GM23338 (cell line): ENCODE data around the gene FSIP1. TPM values are rescaled to one million over a fixed set of nuclear protein-coding genes. Genes with fewer than 3 reads are reported as not detected.

ENCODE experiments used
- ATAC-seq: fragments of 200-7000 bp; cut with Tn5 transposase; 3 replicates; pipeline ENCODE4 v1.9.1; 2020
- DNase-seq: peaks from one replicate; pipeline ENCODE4 v3.0.0-alpha.2; 2015; ENCODE audit warnings: low spot score
- H2AFZ ChIP-seq: fragments of 200-600 bp; sonication (generic); 2 replicates; pipeline ENCODE4 v1.8.0; 2016; ENCODE audit warnings: antibody characterized with exemption, mild to moderate bottlenecking, moderate library complexity
- H3F3A ChIP-seq: fragments of 200-600 bp; sonication (generic); replicated peaks from 2 replicates; pipeline ENCODE4 v1.8.0; 2017; ENCODE audit warnings: antibody characterized with exemption, mixed run types, low read depth
- H3K27ac ChIP-seq: fragments of 200-600 bp; sonication (generic); 2 replicates; pipeline ENCODE4 v1.6.1; 2016; ENCODE audit warnings: low read depth
- H3K27me3 ChIP-seq: fragments of 200-600 bp; sonication (generic); 2 replicates; pipeline ENCODE4 v1.8.0; 2016; ENCODE audit warnings: mild to moderate bottlenecking, mixed run types, moderate library complexity; ENCODE audit not compliant: insufficient read depth
- H3K36me3 ChIP-seq: fragments of 200-600 bp; sonication (generic); 2 replicates; pipeline ENCODE4 v1.8.0; 2016; ENCODE audit warnings: mild to moderate bottlenecking; ENCODE audit not compliant: insufficient read depth
- H3K4me1 ChIP-seq: fragments of 200-600 bp; sonication (generic); 2 replicates; pipeline ENCODE4 v1.8.0; 2016; ENCODE audit warnings: mild to moderate bottlenecking, moderate library complexity; ENCODE audit not compliant: insufficient read depth
- H3K4me2 ChIP-seq: fragments of 200-600 bp; sonication (generic); 2 replicates; pipeline ENCODE4 v1.7.1; 2017; ENCODE audit warnings: mixed run types
- H3K4me3 ChIP-seq: fragments of 200-600 bp; sonication (generic); 2 replicates; pipeline ENCODE4 v1.6.1; 2016; ENCODE audit warnings: mixed run types
- H3K79me2 ChIP-seq: fragments of 200-600 bp; sonication (generic); replicated peaks from 2 replicates; pipeline ENCODE4 v1.8.0; 2017; ENCODE audit warnings: mild to moderate bottlenecking; ENCODE audit not compliant: insufficient read depth
- H3K9me2 ChIP-seq: fragments of 200-600 bp; sonication (generic); 2 replicates; pipeline ENCODE4 v1.8.0; 2017; ENCODE audit not compliant: insufficient read depth
- H4K20me1 ChIP-seq: fragments of 200-600 bp; sonication (generic); replicated peaks from 2 replicates; pipeline ENCODE4 v1.8.0; 2017; ENCODE audit warnings: mild to moderate bottlenecking; ENCODE audit not compliant: insufficient read depth
- H3K27ac Mint-ChIP-seq: 2 replicates; pipeline ENCODE4 v1.8.0; 2020; ENCODE audit warnings: inconsistent platforms, mild to moderate bottlenecking, moderate library complexity, mixed read lengths
- H3K27me3 Mint-ChIP-seq: 3 replicates; pipeline ENCODE4 v1.8.0; 2022; ENCODE audit warnings: low read depth, mild to moderate bottlenecking, moderate library complexity, mixed read lengths, inconsistent platforms; ENCODE audit not compliant: insufficient read depth, poor library complexity
- H3K36me3 Mint-ChIP-seq: 3 replicates; pipeline ENCODE4 v1.8.0; 2021; ENCODE audit warnings: low read depth, mild to moderate bottlenecking, inconsistent platforms, moderate library complexity, mixed read lengths
- H3K4me1 Mint-ChIP-seq: 3 replicates; pipeline ENCODE4 v1.8.0; 2020; ENCODE audit warnings: mild to moderate bottlenecking, inconsistent platforms, mixed read lengths
- H3K4me3 Mint-ChIP-seq: 3 replicates; pipeline ENCODE4 v1.8.0; 2021; ENCODE audit warnings: moderate library complexity, mild to moderate bottlenecking, inconsistent platforms, mixed read lengths
- H3K9me3 Mint-ChIP-seq: 3 replicates; pipeline ENCODE4 v1.8.0; 2020; ENCODE audit warnings: moderate library complexity, mild to moderate bottlenecking, inconsistent platforms, mixed read lengths
- CREB1 ChIP-seq: fragments of 250-450 bp; sonication (Bioruptor Pico); IDR thresholded peaks from 2 replicates; pipeline ENCODE4 v1.5.0; 2020; ENCODE audit warnings: low read depth, mild to moderate bottlenecking, moderate library complexity
- CTCF ChIP-seq, 2 experiments: fragments of 200-600 bp in 1 of 2; sonication (generic) in 1 of 2; conservative IDR thresholded peaks; 2 replicates each; pipeline versions ENCODE4 v1.5.1 to v1.6.1; 2016 to 2017; ENCODE audit warnings: antibody characterized with exemption in 2 of 2, low read depth in 2 of 2, mild to moderate bottlenecking in 2 of 2, moderate library complexity in 1 of 2
- EZH2 ChIP-seq: fragments of 200-600 bp; sonication (generic); IDR thresholded peaks from one replicate; pipeline ENCODE4 v1.8.0; 2017; ENCODE audit warnings: antibody characterized with exemption, mild to moderate bottlenecking, low read depth; ENCODE audit not compliant: unreplicated experiment
- EZH2phosphoT487 ChIP-seq: fragments of 200-600 bp; sonication (generic); IDR thresholded peaks from one replicate; pipeline ENCODE4 v1.8.1; 2018; ENCODE audit warnings: antibody characterized with exemption; ENCODE audit not compliant: unreplicated experiment
- JUNB ChIP-seq: IDR thresholded peaks from one replicate; pipeline ENCODE4 v1.6.1; 2016; ENCODE audit warnings: antibody characterized with exemption; ENCODE audit not compliant: unreplicated experiment
- NANOG ChIP-seq: IDR thresholded peaks from 2 replicates; pipeline ENCODE4 v1.6.1; 2016; ENCODE audit warnings: antibody characterized with exemption, borderline replicate concordance
- POLR2AphosphoS5 ChIP-seq: IDR thresholded peaks from 2 replicates; pipeline ENCODE4 v1.6.1; 2016; ENCODE audit warnings: antibody characterized with exemption, low read depth
- STAT1 ChIP-seq: IDR thresholded peaks from one replicate; pipeline ENCODE4 v1.6.1; 2016; ENCODE audit warnings: antibody characterized with exemption; ENCODE audit not compliant: unreplicated experiment
- ZNF114 ChIP-seq: fragments of 250-450 bp; sonication (Bioruptor Pico); IDR thresholded peaks from 2 replicates; pipeline ENCODE4 v1.5.0; 2020; ENCODE audit warnings: mild to moderate bottlenecking, moderate library complexity
- ZNF331 ChIP-seq: fragments of 250-450 bp; sonication (Bioruptor Pico); IDR thresholded peaks from 2 replicates; pipeline ENCODE4 v1.5.0; 2020; ENCODE audit warnings: low read depth, mild to moderate bottlenecking, moderate library complexity
- polyA plus RNA-seq: library from polyadenylated mRNA; unstranded; fragments of >200 nt; fragmentation: Nextera tagmentation; extraction: Ambion mirVana; gene quantifications from 2 replicates; pipeline ENCODE4 v1.2.1, GENCODE V29; 2016
- total RNA-seq: library from RNA; depleted of rRNA; stranded (reverse); fragments of >200 nt; shearing (Covaris generic); gene quantifications from 2 replicates; pipeline ENCODE4 v1.2.3, GENCODE V29; 2014
- TF ChIP-seq, protein P1 (sequence below): IDR thresholded peaks from 2 replicates; pipeline ENCODE4 v1.6.1; 2016; ENCODE audit warnings: antibody characterized with exemption
- TF ChIP-seq, protein P2 (sequence below): fragments of 250-450 bp; sonication (Bioruptor Pico); IDR thresholded peaks from 2 replicates; pipeline ENCODE4 v1.5.0; 2020; ENCODE audit warnings: mild to moderate bottlenecking, moderate library complexity
- TF ChIP-seq, protein P3 (sequence below): IDR thresholded peaks from one replicate; pipeline ENCODE4 v1.6.1; 2018; ENCODE audit warnings: antibody characterized with exemption; ENCODE audit not compliant: unreplicated experiment

The FSIP1 gene
- total and polyA plus RNA-seq, 2 experiments from 2014 or later, result 0.92 to 2.1 TPM

DNA sequence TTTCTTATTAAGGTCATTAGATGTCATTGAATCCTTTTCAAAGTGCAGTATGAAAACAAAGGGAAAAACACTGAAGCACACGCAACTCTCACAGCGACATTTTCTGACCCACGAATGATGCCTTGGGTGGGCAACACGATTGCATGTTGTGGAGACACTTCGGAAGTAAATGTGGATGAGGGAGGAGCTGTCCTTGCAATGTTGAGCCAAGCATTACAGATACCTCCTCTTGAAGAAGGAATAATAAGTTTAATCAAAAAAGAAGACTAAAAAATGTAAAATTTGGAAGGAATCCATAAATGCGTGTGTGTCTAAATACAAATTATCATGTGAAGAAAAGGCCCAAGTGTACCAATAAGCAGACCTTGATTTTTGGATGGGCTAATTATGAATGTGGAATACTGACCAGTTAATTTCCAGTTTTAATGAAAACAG is 184.9 kb downstream of the FSIP1 start:
- peaks cover 11% of the 10 kb centered on the region; the same call in 2 of the 3 replicates for H3K4me1 Mint-ChIP-seq
- no peak overlapping the region for H3K4me3 Mint-ChIP-seq
- H3K4me2 ChIP-seq, result no peak overlapping the region
- H3F3A ChIP-seq, result no peaks in the 10 kb centered on the region
- H3K79me2 ChIP-seq, result no peaks in the 10 kb centered on the region
- DNase-seq (no peak), ATAC-seq (no peak)
- peaks cover 38% of the 10 kb centered on the region for H3K36me3 ChIP-seq
- no peak overlapping the region for H3K27ac Mint-ChIP-seq
- no peak overlapping the region for H2AFZ ChIP-seq
- H3K27me3 Mint-ChIP-seq, result no peaks in the 10 kb centered on the region
- H3K9me2 ChIP-seq, result no peaks in the 10 kb centered on the region
- no peaks in the 10 kb centered on the region for H4K20me1 ChIP-seq
- no peak for TF ChIP-seq NANOG
- TF ChIP-seq ZNF331 (CRISPR knock-in tag), result no peak
- no peak for TF ChIP-seq POLR2AphosphoS5
- TF ChIP-seq JUNB, result no peak
- no peak for TF ChIP-seq EZH2phosphoT487
- TF ChIP-seq EZH2, result no peak
- TF ChIP-seq CTCF (conservative IDR thresholded peaks at IDR 0.05; ENCODE audit: low read depth in 2 of 2), result no peak
- TF ChIP-seq STAT1, result no peak
- no peak for TF ChIP-seq ZNF114 (CRISPR knock-in tag)
- TF ChIP-seq, protein P1, sequence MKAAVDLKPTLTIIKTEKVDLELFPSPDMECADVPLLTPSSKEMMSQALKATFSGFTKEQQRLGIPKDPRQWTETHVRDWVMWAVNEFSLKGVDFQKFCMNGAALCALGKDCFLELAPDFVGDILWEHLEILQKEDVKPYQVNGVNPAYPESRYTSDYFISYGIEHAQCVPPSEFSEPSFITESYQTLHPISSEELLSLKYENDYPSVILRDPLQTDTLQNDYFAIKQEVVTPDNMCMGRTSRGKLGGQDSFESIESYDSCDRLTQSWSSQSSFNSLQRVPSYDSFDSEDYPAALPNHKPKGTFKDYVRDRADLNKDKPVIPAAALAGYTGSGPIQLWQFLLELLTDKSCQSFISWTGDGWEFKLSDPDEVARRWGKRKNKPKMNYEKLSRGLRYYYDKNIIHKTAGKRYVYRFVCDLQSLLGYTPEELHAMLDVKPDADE, result no peak
- TF ChIP-seq CREB1 (CRISPR knock-in tag), result no peak
- TF ChIP-seq, protein P2, sequence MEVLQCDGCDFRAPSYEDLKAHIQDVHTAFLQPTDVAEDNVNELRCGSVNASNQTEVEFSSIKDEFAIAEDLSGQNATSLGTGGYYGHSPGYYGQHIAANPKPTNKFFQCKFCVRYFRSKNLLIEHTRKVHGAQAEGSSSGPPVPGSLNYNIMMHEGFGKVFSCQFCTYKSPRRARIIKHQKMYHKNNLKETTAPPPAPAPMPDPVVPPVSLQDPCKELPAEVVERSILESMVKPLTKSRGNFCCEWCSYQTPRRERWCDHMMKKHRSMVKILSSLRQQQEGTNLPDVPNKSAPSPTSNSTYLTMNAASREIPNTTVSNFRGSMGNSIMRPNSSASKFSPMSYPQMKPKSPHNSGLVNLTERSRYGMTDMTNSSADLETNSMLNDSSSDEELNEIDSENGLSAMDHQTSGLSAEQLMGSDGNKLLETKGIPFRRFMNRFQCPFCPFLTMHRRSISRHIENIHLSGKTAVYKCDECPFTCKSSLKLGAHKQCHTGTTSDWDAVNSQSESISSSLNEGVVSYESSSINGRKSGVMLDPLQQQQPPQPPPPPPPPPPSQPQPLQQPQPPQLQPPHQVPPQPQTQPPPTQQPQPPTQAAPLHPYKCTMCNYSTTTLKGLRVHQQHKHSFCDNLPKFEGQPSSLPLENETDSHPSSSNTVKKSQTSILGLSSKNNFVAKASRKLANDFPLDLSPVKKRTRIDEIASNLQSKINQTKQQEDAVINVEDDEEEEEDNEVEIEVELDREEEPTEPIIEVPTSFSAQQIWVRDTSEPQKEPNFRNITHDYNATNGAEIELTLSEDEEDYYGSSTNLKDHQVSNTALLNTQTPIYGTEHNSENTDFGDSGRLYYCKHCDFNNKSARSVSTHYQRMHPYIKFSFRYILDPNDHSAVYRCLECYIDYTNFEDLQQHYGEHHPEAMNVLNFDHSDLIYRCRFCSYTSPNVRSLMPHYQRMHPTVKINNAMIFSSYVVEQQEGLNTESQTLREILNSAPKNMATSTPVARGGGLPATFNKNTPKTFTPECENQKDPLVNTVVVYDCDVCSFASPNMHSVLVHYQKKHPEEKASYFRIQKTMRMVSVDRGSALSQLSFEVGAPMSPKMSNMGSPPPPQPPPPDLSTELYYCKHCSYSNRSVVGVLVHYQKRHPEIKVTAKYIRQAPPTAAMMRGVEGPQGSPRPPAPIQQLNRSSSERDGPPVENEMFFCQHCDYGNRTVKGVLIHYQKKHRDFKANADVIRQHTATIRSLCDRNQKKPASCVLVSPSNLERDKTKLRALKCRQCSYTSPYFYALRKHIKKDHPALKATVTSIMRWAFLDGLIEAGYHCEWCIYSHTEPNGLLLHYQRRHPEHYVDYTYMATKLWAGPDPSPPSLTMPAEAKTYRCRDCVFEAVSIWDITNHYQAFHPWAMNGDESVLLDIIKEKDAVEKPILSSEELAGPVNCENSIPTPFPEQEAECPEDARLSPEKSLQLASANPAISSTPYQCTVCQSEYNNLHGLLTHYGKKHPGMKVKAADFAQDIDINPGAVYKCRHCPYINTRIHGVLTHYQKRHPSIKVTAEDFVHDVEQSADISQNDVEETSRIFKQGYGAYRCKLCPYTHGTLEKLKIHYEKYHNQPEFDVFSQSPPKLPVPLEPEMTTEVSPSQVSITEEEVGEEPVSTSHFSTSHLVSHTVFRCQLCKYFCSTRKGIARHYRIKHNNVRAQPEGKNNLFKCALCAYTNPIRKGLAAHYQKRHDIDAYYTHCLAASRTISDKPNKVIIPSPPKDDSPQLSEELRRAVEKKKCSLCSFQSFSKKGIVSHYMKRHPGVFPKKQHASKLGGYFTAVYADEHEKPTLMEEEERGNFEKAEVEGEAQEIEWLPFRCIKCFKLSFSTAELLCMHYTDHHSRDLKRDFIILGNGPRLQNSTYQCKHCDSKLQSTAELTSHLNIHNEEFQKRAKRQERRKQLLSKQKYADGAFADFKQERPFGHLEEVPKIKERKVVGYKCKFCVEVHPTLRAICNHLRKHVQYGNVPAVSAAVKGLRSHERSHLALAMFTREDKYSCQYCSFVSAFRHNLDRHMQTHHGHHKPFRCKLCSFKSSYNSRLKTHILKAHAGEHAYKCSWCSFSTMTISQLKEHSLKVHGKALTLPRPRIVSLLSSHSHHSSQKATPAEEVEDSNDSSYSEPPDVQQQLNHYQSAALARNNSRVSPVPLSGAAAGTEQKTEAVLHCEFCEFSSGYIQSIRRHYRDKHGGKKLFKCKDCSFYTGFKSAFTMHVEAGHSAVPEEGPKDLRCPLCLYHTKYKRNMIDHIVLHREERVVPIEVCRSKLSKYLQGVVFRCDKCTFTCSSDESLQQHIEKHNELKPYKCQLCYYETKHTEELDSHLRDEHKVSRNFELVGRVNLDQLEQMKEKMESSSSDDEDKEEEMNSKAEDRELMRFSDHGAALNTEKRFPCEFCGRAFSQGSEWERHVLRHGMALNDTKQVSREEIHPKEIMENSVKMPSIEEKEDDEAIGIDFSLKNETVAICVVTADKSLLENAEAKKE (CRISPR knock-in tag), result no peak
- TF ChIP-seq, protein P3, sequence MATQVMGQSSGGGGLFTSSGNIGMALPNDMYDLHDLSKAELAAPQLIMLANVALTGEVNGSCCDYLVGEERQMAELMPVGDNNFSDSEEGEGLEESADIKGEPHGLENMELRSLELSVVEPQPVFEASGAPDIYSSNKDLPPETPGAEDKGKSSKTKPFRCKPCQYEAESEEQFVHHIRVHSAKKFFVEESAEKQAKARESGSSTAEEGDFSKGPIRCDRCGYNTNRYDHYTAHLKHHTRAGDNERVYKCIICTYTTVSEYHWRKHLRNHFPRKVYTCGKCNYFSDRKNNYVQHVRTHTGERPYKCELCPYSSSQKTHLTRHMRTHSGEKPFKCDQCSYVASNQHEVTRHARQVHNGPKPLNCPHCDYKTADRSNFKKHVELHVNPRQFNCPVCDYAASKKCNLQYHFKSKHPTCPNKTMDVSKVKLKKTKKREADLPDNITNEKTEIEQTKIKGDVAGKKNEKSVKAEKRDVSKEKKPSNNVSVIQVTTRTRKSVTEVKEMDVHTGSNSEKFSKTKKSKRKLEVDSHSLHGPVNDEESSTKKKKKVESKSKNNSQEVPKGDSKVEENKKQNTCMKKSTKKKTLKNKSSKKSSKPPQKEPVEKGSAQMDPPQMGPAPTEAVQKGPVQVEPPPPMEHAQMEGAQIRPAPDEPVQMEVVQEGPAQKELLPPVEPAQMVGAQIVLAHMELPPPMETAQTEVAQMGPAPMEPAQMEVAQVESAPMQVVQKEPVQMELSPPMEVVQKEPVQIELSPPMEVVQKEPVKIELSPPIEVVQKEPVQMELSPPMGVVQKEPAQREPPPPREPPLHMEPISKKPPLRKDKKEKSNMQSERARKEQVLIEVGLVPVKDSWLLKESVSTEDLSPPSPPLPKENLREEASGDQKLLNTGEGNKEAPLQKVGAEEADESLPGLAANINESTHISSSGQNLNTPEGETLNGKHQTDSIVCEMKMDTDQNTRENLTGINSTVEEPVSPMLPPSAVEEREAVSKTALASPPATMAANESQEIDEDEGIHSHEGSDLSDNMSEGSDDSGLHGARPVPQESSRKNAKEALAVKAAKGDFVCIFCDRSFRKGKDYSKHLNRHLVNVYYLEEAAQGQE, result no peak
- no peaks in the 10 kb centered on the region for H3K27me3 ChIP-seq
- no peak overlapping the region for H3K27ac ChIP-seq
- no peak overlapping the region for H3K4me3 ChIP-seq
- H3K36me3 Mint-ChIP-seq, result peaks cover 35% of the 10 kb centered on the region
- H3K9me3 Mint-ChIP-seq, result no peaks in the 10 kb centered on the region
- no peaks in the 10 kb centered on the region for H3K4me1 ChIP-seq
